Measurements from ENCODE around the gene CEACAM21.
A peak's percentile ranks its signal among the peaks of the same experiment; 100 is the strongest.

CEACAM21 gene

GRCh38 chr19:41575998-41576397, at the start of gene CEACAM21:
Gene CEACAM21 (plus strand): TSS chr19:41576166. CDS start chr19:41576275, 109 bp downstream.
- no peak for DNase-seq

- no peak for DNase-seq
Measured at GRCh38 chr19:41527089-41527488, 48.9 kb upstream of the CEACAM21 start.

GRCh38 chr19:41528106-41528505, 47.9 kb upstream of the CEACAM21 start:
- no peak for DNase-seq

GRCh38 chr19:41529484-41530183, 46.3 kb upstream of the CEACAM21 start:
- no peak for DNase-seq

GRCh38 chr19:41530184-41530534, 45.8 kb upstream of the CEACAM21 start:
- DNase-seq = no peak

GRCh38 chr19:41530761-41531301, 45.1 kb upstream of the CEACAM21 start:
- DNase-seq = no peak

- peak; percentile 68 for DNase-seq
Measured at GRCh38 chr19:41531438-41532311, 44.3 kb upstream of the CEACAM21 start.

- DNase-seq = no peak
Measured at GRCh38 chr19:41532526-41532925, 43.4 kb upstream of the CEACAM21 start.

GRCh38 chr19:41533671-41534215, 42.2 kb upstream of the CEACAM21 start:
- DNase-seq = no peak

- DNase-seq = no peak
Measured at GRCh38 chr19:41535029-41535622, 40.8 kb upstream of the CEACAM21 start.

- no peak for DNase-seq
Measured at GRCh38 chr19:41537789-41538188, 38.2 kb upstream of the CEACAM21 start.

- DNase-seq = no peak
Measured at GRCh38 chr19:41540041-41540695, 35.8 kb upstream of the CEACAM21 start.

- DNase-seq = no peak
Measured at GRCh38 chr19:41541990-41542584, 33.9 kb upstream of the CEACAM21 start.

- no peak for DNase-seq
Measured at GRCh38 chr19:41542622-41543021, 33.3 kb upstream of the CEACAM21 start.

- no peak for DNase-seq
Measured at GRCh38 chr19:41543582-41543981, 32.4 kb upstream of the CEACAM21 start.

GRCh38 chr19:41545547-41545946, 30.4 kb upstream of the CEACAM21 start:
- DNase-seq = no peak

GRCh38 chr19:41546386-41546789, 29.6 kb upstream of the CEACAM21 start:
- no peak for DNase-seq

GRCh38 chr19:41546961-41547360, 29.0 kb upstream of the CEACAM21 start:
- no peak for DNase-seq

GRCh38 chr19:41547569-41547968, 28.4 kb upstream of the CEACAM21 start:
- no peak for DNase-seq

- no peak for DNase-seq
Measured at GRCh38 chr19:41548047-41548446, 27.9 kb upstream of the CEACAM21 start.

GRCh38 chr19:41548954-41549688, 26.8 kb upstream of the CEACAM21 start:
- DNase-seq = no peak

Data from right forelimb (tissue), 1 donor.